ENCODE results near the gene FLNC. TPM values are rescaled to one million over a fixed set of nuclear protein-coding genes. Genes with fewer than 3 reads are reported as not detected.
A peak's percentile ranks its signal among the peaks of the same experiment; 100 is the strongest.

FLNC gene
- polyA plus RNA-seq, 3 donors: 0.01 TPM; not detected in 2

- Histone ChIP-seq H3K9ac (ENCODE audit: insufficient read depth, low read length, poor library complexity, severe bottlenecking) (peak overlapping the region; percentile 43), H2AFZ (ENCODE audit: insufficient read depth, low read depth, low read length, poor library complexity, severe bottlenecking) (no peak overlapping the region), H3K36me3 (replicated peaks in 1 of 2; ENCODE audit: control insufficient read depth in 1 of 2, insufficient read depth in 2 of 2, low read length in 2 of 2) (peaks cover 19 to 22% of the 10 kb centered on the region in 2 donors), H4K20me1 (ENCODE audit: insufficient read depth, low read length) (peaks cover 66% of the 10 kb centered on the region), H3K9me3 (replicated peaks in 1 of 2; ENCODE audit: control insufficient read depth in 1 of 2, insufficient read depth in 1 of 2, low read length in 2 of 2) (no peaks in the 10 kb centered on the region), H3K27ac (ENCODE audit: low read depth in 1 of 2, low read length in 2 of 2) (no peak overlapping the region), H3K4me3 (replicated peaks in 1 of 3; ENCODE audit: low read depth in 2 of 3, low read length in 3 of 3) (peak overlapping the region; percentile 14 to 68 (median 28)), H3K79me2 (ENCODE audit: insufficient read depth, low read length) (peaks cover 15% of the 10 kb centered on the region), H3K27me3 (ENCODE audit: control insufficient read depth in 2 of 2, insufficient read depth in 2 of 2, low read length in 2 of 2) (peaks cover 2 to 28% of the 10 kb centered on the region in 2 donors), H3K4me1 (ENCODE audit: control insufficient read depth in 1 of 2, insufficient read depth in 2 of 2, low read length in 2 of 2) (peaks cover 7 to 21% of the 10 kb centered on the region in 2 donors), H3K4me2 (replicated peaks; ENCODE audit: extremely low read depth, low read length, poor library complexity, severe bottlenecking) (peak overlapping the region; percentile 82)
- H3K4me3 Mint-ChIP-seq: peak overlapping the region; percentile 62 to 82
- peak; percentile 18 to 29 (median 27) for DNase-seq
- TF ChIP-seq CTCF (IDR thresholded peaks at IDR 0.05): peak; percentile 17
- H3K36me3 Mint-ChIP-seq: peaks cover 42% of the 10 kb centered on the region in 2 donors
- peaks cover 20% of the 10 kb centered on the region for H3K4me1 Mint-ChIP-seq
- intact Hi-C loops (cut with micrococcal nuclease): loop anchor here in 1 of 2 donors (10.0 kb wide), 1 partner anchor 125 kb away; no protein-coding TSS in a partner anchor
- under 1% methylated on average over 86 of the region's 86 CpGs for WGBS (ENCODE audit: insufficient coverage)
- peaks cover 0 to 5% (median 2%) of the 10 kb centered on the region in 7 donors for H3K9me3 Mint-ChIP-seq
- no peak overlapping the region for H3K27ac Mint-ChIP-seq
- H3K27me3 Mint-ChIP-seq (ENCODE audit: low read depth in 3 of 3): peaks cover 19 to 41% (median 36%) of the 10 kb centered on the region in 3 donors
Measured at GRCh38 chr7:128869138-128869943, 39.1 kb downstream of the FLNC start.

GRCh38 chr7:128869944-128870285 is 39.7 kb downstream of the FLNC start:
- peaks cover 37 to 38% of the 10 kb centered on the region in 2 donors for H3K36me3 Mint-ChIP-seq
- DNase-seq: no peak
- H3K9me3 Mint-ChIP-seq: peaks cover 0 to 5% (median 2%) of the 10 kb centered on the region in 7 donors
- Histone ChIP-seq H3K9me3 (replicated peaks in 1 of 2; ENCODE audit: control insufficient read depth in 1 of 2, insufficient read depth in 1 of 2, low read length in 2 of 2) (no peaks in the 10 kb centered on the region), H4K20me1 (ENCODE audit: insufficient read depth, low read length) (peaks cover 61% of the 10 kb centered on the region), H3K27ac (ENCODE audit: low read depth in 1 of 2, low read length in 2 of 2) (no peak overlapping the region), H3K36me3 (replicated peaks in 1 of 2; ENCODE audit: control insufficient read depth in 1 of 2, insufficient read depth in 2 of 2, low read length in 2 of 2) (peaks cover 14 to 19% of the 10 kb centered on the region in 2 donors), H3K79me2 (ENCODE audit: insufficient read depth, low read length) (peaks cover 9% of the 10 kb centered on the region), H3K4me2 (replicated peaks; ENCODE audit: extremely low read depth, low read length, poor library complexity, severe bottlenecking) (peak overlapping the region; percentile 82), H3K9ac (ENCODE audit: insufficient read depth, low read length, poor library complexity, severe bottlenecking) (peak overlapping the region; percentile 8), H3K4me1 (ENCODE audit: control insufficient read depth in 1 of 2, insufficient read depth in 2 of 2, low read length in 2 of 2) (peaks cover 7 to 19% of the 10 kb centered on the region in 2 donors), H3K4me3 (replicated peaks in 1 of 3; ENCODE audit: low read depth in 2 of 3, low read length in 3 of 3) (peak overlapping the region in 1 of 3 experiments; percentile 68), H2AFZ (ENCODE audit: insufficient read depth, low read depth, low read length, poor library complexity, severe bottlenecking) (no peak overlapping the region), H3K27me3 (ENCODE audit: control insufficient read depth in 2 of 2, insufficient read depth in 2 of 2, low read length in 2 of 2) (peaks cover 2 to 28% of the 10 kb centered on the region in 2 donors)
- no peak overlapping the region for H3K27ac Mint-ChIP-seq
- intact Hi-C loops (cut with micrococcal nuclease): loop anchor here in 1 of 2 donors (10.0 kb wide), 1 partner anchor 125 kb away; no protein-coding TSS in a partner anchor
- WGBS (ENCODE audit: insufficient coverage): 4% methylated on average over 30 of the region's 30 CpGs
- TF ChIP-seq CTCF (IDR thresholded peaks at IDR 0.05): no peak
- peak overlapping the region; percentile 24 to 79 for H3K4me3 Mint-ChIP-seq
- H3K4me1 Mint-ChIP-seq: peaks cover 20% of the 10 kb centered on the region
- H3K27me3 Mint-ChIP-seq (ENCODE audit: low read depth in 3 of 3): peaks cover 19 to 41% (median 36%) of the 10 kb centered on the region in 3 donors
